ENCODE results near the gene REXO2.

The REXO2 gene

GRCh38 chr11:114441921-114442320, 2.7 kb downstream of the REXO2 start:
- DNase-seq: no peak

- DNase-seq: no peak
Observed at GRCh38 chr11:114442536-114442935, 3.3 kb downstream of the REXO2 start.

GRCh38 chr11:114447444-114447843, 8.2 kb downstream of the REXO2 start:
- DNase-seq: no peak

GRCh38 chr11:114447892-114448291, 8.6 kb downstream of the REXO2 start:
- DNase-seq: no peak

GRCh38 chr11:114448749-114449482, 9.6 kb downstream of the REXO2 start:
- no peak for DNase-seq

GRCh38 chr11:114449845-114450244, 10.6 kb downstream of the REXO2 start:
- no peak for DNase-seq

GRCh38 chr11:114452399-114452798, 13.1 kb downstream of the REXO2 start:
- DNase-seq: no peak

- no peak for DNase-seq
Observed at GRCh38 chr11:114463999-114464398, 24.7 kb downstream of the REXO2 start.

- DNase-seq: no peak
Observed at GRCh38 chr11:114466742-114467141, 27.5 kb downstream of the REXO2 start.

GRCh38 chr11:114472661-114473060, 33.4 kb downstream of the REXO2 start:
- DNase-seq: no peak

GRCh38 chr11:114478001-114478410, 38.7 kb downstream of the REXO2 start:
- DNase-seq: no peak

GRCh38 chr11:114478768-114479167, 39.5 kb downstream of the REXO2 start:
- DNase-seq: no peak

- DNase-seq: no peak
Observed at GRCh38 chr11:114479331-114479730, 40.1 kb downstream of the REXO2 start.

- DNase-seq: no peak
Observed at GRCh38 chr11:114482114-114482513, 42.8 kb downstream of the REXO2 start.

GRCh38 chr11:114483929-114484328, 44.7 kb downstream of the REXO2 start:
- no peak for DNase-seq

GRCh38 chr11:114496915-114497314, 57.6 kb downstream of the REXO2 start:
- DNase-seq: no peak

- no peak for DNase-seq
Observed at GRCh38 chr11:114499756-114500155, 60.5 kb downstream of the REXO2 start.
